Heart right ventricle (tissue), 16 donors: ENCODE results near the gene PSMB2. TPM values are rescaled to one million over a fixed set of nuclear protein-coding genes. Genes with fewer than 3 reads are reported as not detected.

Experiments used
- ATAC-seq, 8 donors: fragments of 200-7000 bp; cut with Tn5 transposase; one replicate each; pipeline ENCODE4 v1.9.1; 2020; ENCODE audit warnings: mild to moderate bottlenecking in 8 of 8, moderate library complexity in 8 of 8, moderate number of reproducible peaks in 1 of 8
- DNase-seq, 2 donors: peaks; one replicate each; pipeline ENCODE4 v3.0.0-alpha.2; 2020
- H3K27ac ChIP-seq, 10 donors: fragments of 200-600 bp; sonication (generic) in 2 of 10; one replicate each; pipeline versions ENCODE4 v1.5.0 to v1.8.0; 2020 to 2022; ENCODE audit warnings: mild to moderate bottlenecking in 3 of 10
- H3K27me3 ChIP-seq, 7 donors: fragments of 200-600 bp; one replicate each; pipeline ENCODE4 v1.8.0; 2021 to 2022; ENCODE audit warnings: mild to moderate bottlenecking in 2 of 7
- H3K36me3 ChIP-seq, 9 donors: fragments of 200-600 bp; sonication (generic) in 1 of 9; one replicate each; pipeline versions ENCODE4 v1.5.0 to v1.8.0; 2020 to 2022; ENCODE audit warnings: mild to moderate bottlenecking in 2 of 9
- H3K4me1 ChIP-seq, 9 donors: fragments of 200-600 bp; sonication (generic) in 1 of 9; one replicate each; pipeline versions ENCODE4 v1.5.0 to v1.8.0; 2020 to 2022; ENCODE audit warnings: mild to moderate bottlenecking in 4 of 9
- H3K4me3 ChIP-seq, 10 donors: fragments of 200-600 bp; sonication (generic) in 2 of 10; one replicate each; pipeline versions ENCODE4 v1.5.0 to v1.8.0; 2020 to 2022; ENCODE audit warnings: mild to moderate bottlenecking in 7 of 10, moderate library complexity in 2 of 10
- H3K9me3 ChIP-seq, 11 donors: fragments of 200-600 bp in 10 of 11; sonication (generic) in 2 of 11; one replicate each; pipeline versions ENCODE4 v1.5.0 to v1.8.0; 2013 to 2022; ENCODE audit warnings: mild to moderate bottlenecking in 2 of 11, control low read depth in 1 of 11, moderate library complexity in 1 of 11
- CTCF ChIP-seq, 9 donors: fragments of 200-600 bp; sonication (generic) in 2 of 9; IDR thresholded peaks; one replicate each; pipeline versions ENCODE4 v1.5.0 to v1.8.0; 2021 to 2022; ENCODE audit warnings: antibody characterized with exemption in 9 of 9, mild to moderate bottlenecking in 5 of 9, moderate library complexity in 1 of 9
- WGBS, 2 donors: extraction: QIAGEN DNeasy Blood & Tissue Kit; methylation state at CpG; one replicate each; pipeline ENCODE4 v1.1.7; 2013; ENCODE audit warnings: inconsistent platforms in 1 of 2; 5-methylcytosine and 5-hydroxymethylcytosine counted together
- intact Hi-C, 10 donors: fragments of 100-400 bp; cut with DNase I; formaldehyde crosslinking; loops; one replicate each; pipeline versions ENCODE4 v1.11.1 to v1.14.2; 2022
- polyA plus RNA-seq, 2 donors: library from polyadenylated mRNA; stranded (reverse); fragments of 200-250 nt; gene quantifications; one replicate each; pipeline ENCODE4 v1.2.3, GENCODE V29; 2013
- total RNA-seq, 10 donors: library from RNA; stranded (reverse); fragmentation: NEBNext Ultra II Directional in 3 of 10; extraction: Animal tissue kit (Norgen Biotek cat#: 25700) in 3 of 10; gene quantifications; one replicate each; pipeline versions ENCODE4 v1.2.1 to v1.2.4, GENCODE V29; 2021 to 2023
- donor health status: Arrhythmogenic right ventricular cardiomyopathy.
- donor health status: ischemic (EF 13 %, LVEDD 7.1; RV severe dilation, severe dysfunction).
- donor health status: healthy with polysubstance abuse.
- donor health status: DM: no; HTN: yes; CAD: no.
- donor health status: DM: no; HTN: no; CAD: no.
- donor health status: ischemic (EF 25% LVEDD 6.9; RV normal size, moderate dysfunction).
- donor health status: ischemic (EF 25% LVEDD 5.7; RV mildly dilated, moderate dysfunction).
- donor health status: healthy.
- donor health status: DM: yes; HTN: yes; CAD: no.
- donor health status: Ischemic cardiomyopathy.
- donor health status: ischemic (EF 35%, LVEDD 5.7; RV mildly dilated, moderate dysfunction).
- donor health status: nonischemic (EF 11% LVEDD 7.7; RV severe dilation, severe dysfunction).
- donor health status: DM: yes; HTN: yes; CAD: no.
- donor health status: PGD.
- donor health status: ischemic (EF 29% LVEDD 5.4; RV normal size, mild dysfunction).
- donor health status: nonischemic (EF 23%, LVEDD 6.1; RV moderate dilation, normal function).

Gene PSMB2
- total and polyA plus RNA-seq, 12 donors = 34.1 to 55.0 (median 39.1) TPM

GRCh38 chr1:35663434-35663833 lies 22.1 kb upstream of the PSMB2 start:
- no peak for ATAC-seq
- DNase-seq = no peak
- intact Hi-C loops = no loop called here

GRCh38 chr1:35661474-35661795 lies 20.1 kb upstream of the PSMB2 start:
- 86 to 94% methylated on average over 2 of the region's 2 CpGs for WGBS, 2 donors
- no peaks in the 10 kb centered on the region for H3K36me3 ChIP-seq
- intact Hi-C loops = no loop called here

More at GRCh38 chr1:35663434-35663833, 22.1 kb upstream of the PSMB2 start:
- TF ChIP-seq CTCF (IDR thresholded peaks at IDR 0.05) = no peak
- no peaks in the 10 kb centered on the region for H3K4me1 ChIP-seq
- no peak overlapping the region for H3K4me3 ChIP-seq
- H3K27ac ChIP-seq = no peak overlapping the region
- H3K9me3 ChIP-seq = no peaks in the 10 kb centered on the region
- 64 to 67% methylated on average over 9 of the region's 9 CpGs for WGBS, 2 donors
- H3K36me3 ChIP-seq = no peaks in the 10 kb centered on the region
- peaks cover 0 to 32% (median 12%) of the 10 kb centered on the region in 7 donors for H3K27me3 ChIP-seq

GRCh38 chr1:35660581-35661473 lies 19.5 kb upstream of the PSMB2 start:
- Histone ChIP-seq H3K4me3 (no peak overlapping the region), H3K36me3 (no peaks in the 10 kb centered on the region), H3K27me3 (peaks cover 0 to 19% (median 6%) of the 10 kb centered on the region in 7 donors), H3K4me1 (no peaks in the 10 kb centered on the region), H3K27ac (no peak overlapping the region), H3K9me3 (no peaks in the 10 kb centered on the region)
- 46 to 51% methylated on average over 5 of the region's 5 CpGs for WGBS, 2 donors
- ATAC-seq = no peak
- no peak for TF ChIP-seq CTCF (IDR thresholded peaks at IDR 0.05)
- intact Hi-C loops = no loop called here
- no peak for DNase-seq

More at GRCh38 chr1:35661474-35661795, 20.1 kb upstream of the PSMB2 start:
- no peak overlapping the region for H3K4me3 ChIP-seq
- H3K27ac ChIP-seq = no peak overlapping the region
- no peaks in the 10 kb centered on the region for H3K4me1 ChIP-seq
- TF ChIP-seq CTCF (IDR thresholded peaks at IDR 0.05) = no peak
- H3K9me3 ChIP-seq = no peaks in the 10 kb centered on the region
- peaks cover 0 to 25% (median 8%) of the 10 kb centered on the region in 7 donors for H3K27me3 ChIP-seq
- DNase-seq (no peak), ATAC-seq (no peak)

- WGBS, 2 donors = 20 to 23% methylated on average over 6 of the region's 6 CpGs
- no peak overlapping the region for H3K27ac ChIP-seq
- H3K27me3 ChIP-seq = peaks cover 0 to 9% (median under 1%) of the 10 kb centered on the region in 7 donors
- no peaks in the 10 kb centered on the region for H3K9me3 ChIP-seq
- H3K4me3 ChIP-seq = no peak overlapping the region
- no peak for ATAC-seq
- no peaks in the 10 kb centered on the region for H3K36me3 ChIP-seq
- intact Hi-C loops = no loop called here
- no peak for TF ChIP-seq CTCF (IDR thresholded peaks at IDR 0.05)
- no peak for DNase-seq
- H3K4me1 ChIP-seq = no peaks in the 10 kb centered on the region
Measured at GRCh38 chr1:35659589-35659988, 18.3 kb upstream of the PSMB2 start.
